CD4-positive, alpha-beta T cell treated with Interleukin-6 for 4 hours (primary cell): Measurements from ENCODE around the gene INTS3.
"Not testable (repeated sequence)": the region's sequence is repeated elsewhere in the genome, so short reads cannot be mapped to it uniquely, and the experiment has no call there.

Experiments used
- DNase-seq: peaks from one replicate; pipeline ENCODE4 v3.0.0-alpha.2; 2020; ENCODE audit warnings: mixed read lengths

The INTS3 gene

DNA sequence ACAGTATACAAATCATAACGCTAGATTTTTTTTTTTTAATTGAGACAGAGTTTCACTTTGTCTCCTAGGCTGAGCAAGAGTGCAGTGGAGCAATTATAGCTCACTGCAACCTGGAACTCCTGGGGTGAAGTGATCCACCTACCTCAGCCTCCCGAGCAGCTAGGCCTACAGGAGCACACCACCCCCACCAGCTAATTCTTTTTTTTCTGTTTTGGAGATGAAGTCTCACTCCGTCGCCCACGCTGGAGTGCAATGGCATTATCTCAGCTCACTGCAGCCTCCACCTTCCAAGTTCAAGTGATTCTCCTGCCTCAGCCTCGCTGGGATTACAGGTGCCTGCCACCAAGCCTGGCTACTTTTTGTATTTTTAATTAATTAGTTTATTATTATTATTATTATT, 28.1 kb upstream of the INTS3 start:
- DNase-seq, result no peak

DNA sequence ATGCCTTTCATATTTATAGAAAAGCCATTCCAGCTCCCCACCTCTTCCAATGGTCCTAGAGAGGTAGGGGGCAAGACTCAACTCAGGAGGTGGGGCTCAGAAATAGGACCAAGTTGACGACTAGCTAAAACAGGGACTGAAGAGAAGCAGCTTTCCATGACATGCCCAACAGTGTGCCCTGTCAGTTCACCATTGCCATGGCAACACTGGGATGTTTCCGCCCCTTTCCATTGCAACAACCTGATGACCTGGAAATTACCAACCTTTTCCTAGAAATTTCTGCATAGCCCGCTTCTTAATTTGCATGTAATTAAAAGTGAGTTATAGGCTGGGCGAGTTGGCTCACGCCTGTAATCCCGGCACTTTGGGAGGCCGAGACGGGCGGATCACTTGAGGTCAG, 22.4 kb upstream of the INTS3 start:
- DNase-seq, result no peak

DNA sequence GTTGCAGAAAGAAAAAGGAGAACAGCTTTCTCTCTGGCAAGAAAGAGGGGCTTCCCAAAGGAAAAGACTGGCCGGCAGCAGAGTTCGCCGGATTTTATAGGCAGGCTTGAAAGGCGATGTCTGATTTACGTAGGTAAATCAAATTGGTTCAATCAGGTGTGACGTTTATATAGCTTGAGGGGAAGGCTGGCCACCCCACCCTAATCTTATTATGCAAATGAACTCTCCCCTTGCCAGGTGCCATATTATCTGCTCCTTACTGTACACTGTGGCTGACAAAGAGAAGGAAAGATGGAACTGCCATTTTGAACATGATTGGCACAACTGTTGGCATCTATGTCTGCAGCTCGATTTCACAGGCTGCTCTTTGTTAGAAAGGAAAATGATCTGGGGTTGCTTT, 16.8 kb upstream of the INTS3 start:
- DNase-seq, result no peak

GRCh38 chr1:153716211-153716610, 11.6 kb upstream of the INTS3 start:
- not testable (repeated sequence) for DNase-seq

- DNase-seq, result no peak
Observed at GRCh38 chr1:153717330-153717729, 10.5 kb upstream of the INTS3 start.

DNA sequence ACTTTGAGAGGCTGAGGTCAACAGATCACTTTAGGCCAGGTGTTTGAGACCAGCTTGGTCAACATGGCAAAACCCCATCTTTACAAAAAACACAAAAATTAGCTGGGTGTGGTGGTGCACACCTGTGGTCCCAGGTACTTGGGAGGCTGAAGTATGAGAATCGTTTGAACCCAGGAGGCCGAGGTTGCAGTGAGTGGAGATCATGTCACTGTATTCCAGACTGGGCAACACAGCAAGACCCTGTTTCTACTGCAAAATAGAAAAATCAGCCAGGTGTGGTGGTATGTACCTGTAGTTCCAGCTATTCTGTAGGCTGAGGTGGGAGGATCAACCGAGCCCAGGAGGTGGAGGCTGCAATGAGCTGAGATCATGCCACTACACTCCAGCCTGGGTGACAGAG, 4.2 kb upstream of the INTS3 start:
- no peak for DNase-seq

DNA sequence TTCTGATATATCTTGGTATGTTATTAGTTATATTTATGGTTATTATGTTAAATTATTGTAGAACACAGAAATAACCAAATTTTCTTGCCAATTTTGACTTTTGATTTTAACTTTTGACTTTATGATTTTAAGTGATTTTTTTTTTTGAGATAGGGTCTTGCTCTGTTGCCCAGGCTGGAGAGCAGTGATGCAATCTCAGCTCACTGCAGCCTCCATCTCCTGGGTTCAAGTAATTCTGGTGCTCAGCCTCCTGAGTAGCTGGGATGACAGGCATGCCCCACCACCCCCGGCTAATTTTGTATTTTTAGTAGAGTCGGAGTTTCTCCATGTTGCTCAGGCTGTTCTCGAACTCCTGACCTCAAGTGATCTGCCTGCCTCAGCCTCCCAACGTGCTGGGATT, 3.2 kb upstream of the INTS3 start:
- DNase-seq, result not testable (repeated sequence)

GRCh38 chr1:153728305-153729066, 636 bp downstream of the INTS3 start:
- DNase-seq, result peak; percentile 41

- DNase-seq, result no peak
Observed at GRCh38 chr1:153730468-153730988, 2.7 kb downstream of the INTS3 start.

- DNase-seq, result no peak
Observed at GRCh38 chr1:153733970-153734369, 6.1 kb downstream of the INTS3 start.

DNA sequence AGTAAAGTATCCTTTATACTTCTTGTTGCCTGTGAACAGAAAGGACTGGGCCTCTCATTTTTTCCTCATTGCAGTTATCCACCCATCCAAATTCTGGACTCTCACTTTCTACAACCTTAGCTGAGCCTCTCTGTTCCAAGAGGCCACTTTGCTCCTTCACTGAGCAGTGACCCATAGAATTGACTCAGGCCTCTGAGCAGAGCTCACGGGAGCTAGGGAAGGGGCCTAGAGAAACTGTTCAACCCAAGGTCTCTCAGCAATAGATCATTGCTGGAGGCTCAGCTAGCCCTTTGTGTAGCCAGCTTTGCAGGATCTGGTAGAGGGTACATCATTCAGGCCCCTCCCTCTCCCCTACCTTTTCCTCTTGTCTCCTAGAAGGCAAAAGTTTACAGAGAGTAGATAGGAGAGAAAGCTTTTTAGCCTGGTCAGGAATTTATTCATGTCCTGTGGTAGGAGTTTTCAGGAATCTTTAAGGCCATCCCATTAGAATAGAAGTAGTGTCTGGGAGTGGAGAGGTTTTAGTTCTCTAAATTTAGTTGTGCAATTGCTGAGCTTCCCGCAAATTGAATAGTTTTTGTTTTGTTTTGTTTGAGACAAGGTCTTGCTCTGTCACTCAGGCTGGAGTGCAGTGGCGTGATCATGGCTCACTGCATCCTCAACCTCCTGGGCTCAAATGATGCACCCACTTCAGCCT, 6.7 kb downstream of the INTS3 start:
- no peak for DNase-seq

DNA sequence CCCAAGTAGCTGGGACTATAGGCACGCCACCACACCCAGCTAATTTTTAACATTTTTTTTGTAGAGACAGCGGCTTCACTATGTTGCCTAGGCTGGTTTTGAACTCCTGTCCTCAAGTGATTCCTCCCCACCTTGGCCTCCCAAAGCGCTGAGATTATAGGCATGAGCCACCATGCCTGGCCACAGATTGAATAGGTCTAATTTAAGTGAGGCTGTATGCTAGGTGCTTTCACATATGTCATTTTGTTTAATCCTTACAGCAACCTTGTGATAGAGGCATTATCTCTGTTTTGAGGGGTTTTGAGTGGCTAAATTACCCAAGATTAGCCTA, 7.2 kb downstream of the INTS3 start:
- no peak for DNase-seq

GRCh38 chr1:153741986-153742385, 14.1 kb downstream of the INTS3 start:
- no peak for DNase-seq

DNA sequence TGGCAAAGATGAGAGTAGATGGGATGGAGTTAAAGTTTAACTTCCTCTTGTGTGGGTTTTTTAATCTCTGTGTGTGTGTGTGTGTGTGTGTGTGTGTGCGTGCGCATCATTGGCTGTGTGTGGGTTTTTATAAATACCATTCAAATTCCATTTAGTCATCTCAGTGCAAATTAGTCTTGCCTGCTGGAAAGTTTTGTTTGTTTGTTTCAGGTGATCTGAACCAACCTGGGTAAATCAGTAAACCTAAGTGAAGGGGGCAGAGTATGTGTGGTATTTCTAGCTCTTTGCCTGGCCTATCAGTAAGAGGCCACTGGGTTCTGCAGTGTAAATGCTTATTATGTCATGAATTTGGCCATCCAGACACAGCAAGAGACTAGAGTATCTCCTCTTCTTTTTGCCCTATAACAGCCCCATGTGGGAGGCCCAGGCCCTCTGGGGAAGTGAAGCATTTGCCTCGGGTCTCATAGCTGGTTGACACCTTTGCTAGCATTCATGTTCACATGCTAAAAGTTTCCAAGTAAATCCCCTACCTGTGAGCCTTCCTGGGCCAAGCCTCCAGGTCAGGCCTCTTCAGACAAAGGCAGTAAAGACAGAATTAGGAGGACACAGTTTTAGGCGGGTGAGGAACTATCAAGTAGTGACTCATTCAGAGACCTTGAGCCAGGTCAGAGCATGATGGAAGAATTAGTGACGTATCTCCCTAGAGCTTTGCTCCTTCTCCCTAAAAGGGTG, 14.7 kb downstream of the INTS3 start:
- DNase-seq, result no peak

DNA sequence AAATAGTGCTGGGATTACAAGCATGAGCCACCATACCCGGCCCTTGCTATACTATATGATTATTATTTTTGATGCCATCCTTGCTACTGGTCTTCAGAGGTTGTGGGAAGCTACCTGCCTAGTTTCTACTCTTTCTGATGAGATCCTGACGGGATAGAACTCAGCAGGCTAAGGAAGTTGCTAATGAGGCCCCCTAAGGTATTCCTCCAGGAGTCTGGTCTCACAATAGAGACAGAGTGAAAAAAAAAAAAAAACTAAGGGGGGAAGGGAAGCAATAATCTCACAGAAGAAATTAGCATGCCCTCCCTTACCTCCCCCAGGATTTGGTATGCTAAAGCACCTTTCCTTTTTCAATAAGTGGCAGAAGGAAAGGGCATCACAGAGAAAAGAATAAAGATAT, 17.6 kb downstream of the INTS3 start:
- DNase-seq, result no peak

DNA sequence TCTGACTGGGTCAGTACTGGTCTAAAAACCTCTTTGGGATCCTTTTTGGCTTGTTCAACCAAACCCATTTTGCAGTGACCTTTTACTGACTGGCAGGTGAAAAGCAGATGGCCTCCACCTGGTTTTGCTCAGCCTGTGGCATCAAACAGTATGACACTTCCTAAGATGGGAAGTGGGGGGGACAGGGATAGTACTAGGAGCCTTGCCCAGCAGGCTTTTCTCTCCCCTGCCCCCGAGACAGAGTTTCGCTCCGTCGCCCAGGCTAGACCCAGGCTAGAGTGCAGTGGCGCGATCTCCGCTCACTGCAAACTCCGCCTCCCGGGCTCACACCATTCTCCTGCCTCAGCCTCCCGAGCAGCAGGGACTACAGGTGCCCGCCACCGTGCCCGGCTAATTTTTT, 18.3 kb downstream of the INTS3 start:
- no peak for DNase-seq

DNA sequence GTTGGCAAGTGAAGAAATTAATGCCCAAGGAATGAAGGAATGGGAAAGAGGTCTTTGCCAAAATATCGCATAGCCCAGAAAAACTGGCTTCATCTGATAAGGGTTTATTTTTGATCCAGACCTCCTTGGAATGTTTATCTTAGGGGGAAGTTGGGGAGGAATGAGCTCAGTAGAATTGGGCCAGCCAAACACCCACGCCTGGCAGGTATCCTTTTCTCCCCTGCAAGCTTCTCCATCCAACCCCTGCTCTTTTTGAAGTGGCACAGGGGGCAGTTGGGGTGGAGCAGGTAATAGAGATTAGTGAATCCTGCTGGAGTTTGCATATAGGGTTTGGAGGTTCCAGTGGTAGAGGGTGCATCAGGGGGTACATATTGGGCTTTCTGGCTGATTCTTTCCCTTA, 21.1 kb downstream of the INTS3 start:
- DNase-seq, result no peak

DNA sequence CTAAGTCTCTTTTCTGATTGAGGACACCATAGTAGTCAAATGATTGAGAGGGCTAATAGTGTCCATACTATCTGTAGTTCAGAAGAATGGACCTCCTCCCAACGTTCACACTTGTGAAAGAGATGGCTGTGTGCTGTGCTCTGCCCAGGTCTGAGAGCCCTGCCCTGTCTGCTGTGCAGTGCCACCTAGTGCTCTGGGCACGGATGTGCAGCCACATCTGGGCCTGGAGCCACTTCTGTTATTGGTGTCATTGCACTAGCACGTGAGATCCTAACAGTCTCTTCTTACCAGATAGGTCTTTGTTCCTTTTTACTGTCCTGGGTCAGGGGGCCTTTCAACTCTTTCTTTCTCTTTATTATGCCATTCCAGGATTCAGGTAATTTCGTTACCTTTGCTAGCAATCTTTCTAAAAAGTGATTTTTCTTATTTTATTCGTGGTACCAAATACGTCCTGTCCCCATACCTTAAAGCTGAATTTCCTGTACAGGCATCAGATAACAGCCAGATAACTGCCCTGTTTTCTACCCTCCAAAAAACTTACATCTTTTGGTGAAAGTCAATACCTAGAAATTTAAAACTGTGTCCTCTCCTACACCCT, 21.7 kb downstream of the INTS3 start:
- peak; percentile 81 for DNase-seq

- DNase-seq, result no peak
Observed at GRCh38 chr1:153750026-153750995, 22.5 kb downstream of the INTS3 start.

DNA sequence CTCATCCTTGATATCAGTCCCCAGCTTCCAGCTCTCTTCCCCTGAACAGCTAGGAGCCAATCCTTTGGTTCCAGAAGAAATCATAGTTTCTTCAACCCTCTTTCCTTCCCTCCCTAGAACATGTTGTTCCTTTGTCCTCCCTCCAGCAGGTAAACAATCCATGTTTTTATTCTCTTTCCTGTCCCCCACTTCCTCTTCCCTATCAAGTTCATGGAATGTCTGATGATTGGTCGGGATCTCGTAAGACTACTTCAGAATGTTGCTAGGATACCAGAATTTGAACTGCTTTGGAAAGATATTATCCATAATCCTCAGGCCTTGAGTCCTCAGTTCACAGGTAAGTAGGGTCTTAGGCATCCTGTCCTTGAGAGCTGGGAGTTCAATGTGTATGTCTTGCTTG, 24.2 kb downstream of the INTS3 start:
- DNase-seq, result no peak

- no peak for DNase-seq
Observed at GRCh38 chr1:153752571-153753195, 24.8 kb downstream of the INTS3 start.

DNA sequence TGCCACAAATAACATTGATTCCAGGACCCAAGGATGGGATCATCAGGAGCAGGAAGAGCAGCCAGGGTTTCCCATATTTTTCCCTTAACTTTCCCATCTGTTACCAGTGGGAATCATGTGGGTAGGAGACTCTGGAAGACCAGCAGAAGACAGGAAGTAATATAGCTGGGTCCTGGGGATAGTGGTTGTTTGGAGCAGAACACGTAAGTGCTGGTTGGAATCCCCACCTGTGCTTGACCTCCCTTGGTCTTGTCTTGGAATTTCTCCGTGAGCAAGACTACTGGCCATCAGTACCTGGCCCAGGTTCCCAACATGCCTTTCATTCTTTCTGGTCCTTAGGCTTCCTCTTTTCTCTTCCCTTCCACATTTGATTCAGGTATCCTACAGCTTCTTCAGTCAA, 26.4 kb downstream of the INTS3 start:
- DNase-seq, result no peak
